HepG2 (cell line): ENCODE results near the gene VAC14. TPM values are rescaled to one million over a fixed set of nuclear protein-coding genes. Genes with fewer than 3 reads are reported as not detected.
A peak's percentile ranks its signal among the peaks of the same experiment; 100 is the strongest.

Experiments
- ATM ChIP-seq: fragments of 450-650 bp; IDR thresholded peaks from 2 replicates; pipeline ENCODE4 v1.7.1; 2017; ENCODE audit warnings: mild to moderate bottlenecking, borderline replicate concordance
- DNMT3B ChIP-seq: conservative IDR thresholded peaks from 2 replicates; pipeline ENCODE4 v1.6.1; 2016; ENCODE audit warnings: missing biosample characterization, control low read depth
- FOXC1 ChIP-seq: sonication (generic); formaldehyde crosslinking; IDR thresholded peaks from 2 replicates; pipeline ENCODE4 v1.8.0; 2022; ENCODE audit warnings: mild to moderate bottlenecking, missing genetic modification reagents, borderline replicate concordance
- KLF6 ChIP-seq: IDR thresholded peaks from 2 replicates; pipeline ENCODE4 v1.8.0; 2016; ENCODE audit warnings: missing biosample characterization, missing genetic modification reagents
- RFX3 ChIP-seq: IDR thresholded peaks from 2 replicates; pipeline ENCODE4 v1.6.1; 2016; ENCODE audit warnings: missing biosample characterization, missing genetic modification reagents
- SALL1 ChIP-seq: sonication (generic); formaldehyde crosslinking; IDR thresholded peaks from 2 replicates; pipeline ENCODE4 v1.8.0; 2022; ENCODE audit warnings: mild to moderate bottlenecking, missing genetic modification reagents
- SYNCRIP ChIP-seq: fragments of 200-400 bp; formaldehyde crosslinking; IDR thresholded peaks from 2 replicates; pipeline ENCODE4 v1.6.1; 2018; ENCODE audit warnings: mild to moderate bottlenecking, low read depth, low read length; ENCODE audit not compliant: insufficient read depth
- U2AF1 ChIP-seq: fragments of 200-400 bp; formaldehyde crosslinking; optimal IDR thresholded peaks from 2 replicates; pipeline ENCODE3; 2017; ENCODE audit warnings: mild to moderate bottlenecking, low read depth, low read length
- YEATS2 ChIP-seq: sonication (generic); formaldehyde crosslinking; IDR thresholded peaks from 2 replicates; pipeline ENCODE4 v1.4.0; 2020; ENCODE audit warnings: missing genetic modification reagents, borderline replicate concordance
- ZNF850 ChIP-seq: sonication (generic); formaldehyde crosslinking; conservative IDR thresholded peaks from 2 replicates; pipeline ENCODE4 v1.9.0; 2021; ENCODE audit warnings: mild to moderate bottlenecking, missing genetic modification reagents
- polyA plus RNA-seq, 8 experiments: library from polyadenylated mRNA; depleted of rRNA in 3 of 8; stranded (reverse) in 7 of 8; unstranded in 1 of 8; fragments of >200 nt; fragmentation: Illumina TruSeq in 4 of 8; extraction: Trizol in 4 of 8; gene quantifications; 2 replicates each; pipeline versions ENCODE4 v1.2.1 to v1.2.3, GENCODE V29; 2011 to 2016; ENCODE audit warnings: low read depth in 4 of 8, missing spikeins in 1 of 8, mixed read lengths in 1 of 8; ENCODE audit not compliant: insufficient read depth in 1 of 8
- total RNA-seq, 5 experiments: library from RNA; depleted of rRNA; stranded (reverse); fragments of >200 nt; fragmentation: Illumina TruSeq; extraction: Trizol; gene quantifications; 2 replicates each; pipeline ENCODE4 v1.2.3, GENCODE V29; 2016; ENCODE audit warnings: low read depth in 1 of 5
- TF ChIP-seq, protein P1 (sequence below): IDR thresholded peaks from 2 replicates; pipeline ENCODE4 v1.4.0; 2020; ENCODE audit warnings: mild to moderate bottlenecking, missing genetic modification reagents
- TF ChIP-seq, protein P2 (sequence below): sonication (generic); formaldehyde crosslinking; IDR thresholded peaks from 2 replicates; pipeline ENCODE4 v1.8.1; 2023; ENCODE audit warnings: mild to moderate bottlenecking, moderate library complexity, missing genetic modification reagents
- TF ChIP-seq, protein P3 (sequence below): sonication (generic); formaldehyde crosslinking; IDR thresholded peaks from 2 replicates; pipeline ENCODE4 v1.5.1; 2020; ENCODE audit warnings: missing genetic modification reagents, mild to moderate bottlenecking, borderline replicate concordance
- TF ChIP-seq, protein P4 (sequence below), 2 experiments: sonication (generic) in 1 of 2; formaldehyde crosslinking in 1 of 2; IDR thresholded peaks; 2 replicates each; pipeline versions ENCODE4 v1.6.1 to v1.9.0; 2014 to 2022; ENCODE audit warnings: antibody characterized with exemption in 1 of 2, borderline replicate concordance in 1 of 2, inconsistent platforms in 1 of 2, low read depth in 1 of 2, missing genetic modification reagents in 1 of 2
- TF ChIP-seq, protein P5 (sequence below): fragments of 450-650 bp; IDR thresholded peaks from 2 replicates; pipeline ENCODE4 v1.6.1; 2017

The VAC14 gene
- total and polyA plus RNA-seq, 2 of the 13 experiments (the other 11 are each of a cell fraction or from before 2014, with no cell fraction given) = 23.5 to 24.6 TPM

DNA sequence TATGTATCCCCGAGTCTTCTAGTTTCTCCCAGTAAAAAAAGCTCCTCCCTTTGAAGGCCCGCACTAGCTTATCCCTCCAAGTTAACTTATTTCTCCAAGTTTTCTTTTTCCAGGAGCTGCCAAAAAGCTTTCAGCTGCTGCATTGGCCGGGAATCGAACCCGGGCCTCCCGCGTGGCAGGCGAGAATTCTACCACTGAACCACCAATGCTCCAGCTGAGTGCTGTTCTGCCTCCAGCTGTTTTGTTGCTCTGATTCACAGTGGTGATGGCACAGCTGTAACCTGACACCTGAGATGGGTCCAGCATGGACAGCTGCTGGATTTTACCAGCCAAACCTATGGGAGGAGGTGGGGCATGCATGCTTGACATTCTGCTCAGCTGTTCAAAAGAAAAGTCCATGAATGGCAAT, 22.1 kb downstream of the VAC14 start (continued):
- no peak; the same call in 1 of the 2 replicates for TF ChIP-seq YEATS2
- TF ChIP-seq SYNCRIP = no peak
- TF ChIP-seq, protein P1, sequence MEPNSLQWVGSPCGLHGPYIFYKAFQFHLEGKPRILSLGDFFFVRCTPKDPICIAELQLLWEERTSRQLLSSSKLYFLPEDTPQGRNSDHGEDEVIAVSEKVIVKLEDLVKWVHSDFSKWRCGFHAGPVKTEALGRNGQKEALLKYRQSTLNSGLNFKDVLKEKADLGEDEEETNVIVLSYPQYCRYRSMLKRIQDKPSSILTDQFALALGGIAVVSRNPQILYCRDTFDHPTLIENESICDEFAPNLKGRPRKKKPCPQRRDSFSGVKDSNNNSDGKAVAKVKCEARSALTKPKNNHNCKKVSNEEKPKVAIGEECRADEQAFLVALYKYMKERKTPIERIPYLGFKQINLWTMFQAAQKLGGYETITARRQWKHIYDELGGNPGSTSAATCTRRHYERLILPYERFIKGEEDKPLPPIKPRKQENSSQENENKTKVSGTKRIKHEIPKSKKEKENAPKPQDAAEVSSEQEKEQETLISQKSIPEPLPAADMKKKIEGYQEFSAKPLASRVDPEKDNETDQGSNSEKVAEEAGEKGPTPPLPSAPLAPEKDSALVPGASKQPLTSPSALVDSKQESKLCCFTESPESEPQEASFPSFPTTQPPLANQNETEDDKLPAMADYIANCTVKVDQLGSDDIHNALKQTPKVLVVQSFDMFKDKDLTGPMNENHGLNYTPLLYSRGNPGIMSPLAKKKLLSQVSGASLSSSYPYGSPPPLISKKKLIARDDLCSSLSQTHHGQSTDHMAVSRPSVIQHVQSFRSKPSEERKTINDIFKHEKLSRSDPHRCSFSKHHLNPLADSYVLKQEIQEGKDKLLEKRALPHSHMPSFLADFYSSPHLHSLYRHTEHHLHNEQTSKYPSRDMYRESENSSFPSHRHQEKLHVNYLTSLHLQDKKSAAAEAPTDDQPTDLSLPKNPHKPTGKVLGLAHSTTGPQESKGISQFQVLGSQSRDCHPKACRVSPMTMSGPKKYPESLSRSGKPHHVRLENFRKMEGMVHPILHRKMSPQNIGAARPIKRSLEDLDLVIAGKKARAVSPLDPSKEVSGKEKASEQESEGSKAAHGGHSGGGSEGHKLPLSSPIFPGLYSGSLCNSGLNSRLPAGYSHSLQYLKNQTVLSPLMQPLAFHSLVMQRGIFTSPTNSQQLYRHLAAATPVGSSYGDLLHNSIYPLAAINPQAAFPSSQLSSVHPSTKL (CRISPR knock-in tag) = peak; percentile 29; the same call in 1 of the 2 replicates
- TF ChIP-seq, protein P2, sequence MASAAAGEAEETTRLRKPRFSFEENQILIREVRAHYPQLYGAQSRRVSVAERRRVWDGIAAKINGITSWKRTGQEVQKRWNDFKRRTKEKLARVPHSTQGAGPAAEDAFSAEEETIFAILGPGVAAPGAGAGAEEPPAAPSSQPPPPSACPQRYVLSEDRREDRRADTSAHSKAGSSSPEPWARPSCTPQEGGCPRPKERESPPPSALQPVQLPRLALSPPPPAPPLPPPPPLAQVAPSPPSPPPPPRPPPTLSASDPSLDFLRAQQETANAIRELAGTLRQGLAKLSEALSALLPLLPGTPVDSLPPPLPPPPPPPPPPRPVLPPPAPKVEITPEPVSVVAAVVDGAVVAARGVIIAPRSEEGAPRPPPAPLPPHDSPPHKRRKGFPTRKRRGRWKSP (CRISPR knock-in tag) = peak; percentile 66; the same call in 1 of the 2 replicates
- no peak for TF ChIP-seq RFX3
- TF ChIP-seq, protein P3, sequence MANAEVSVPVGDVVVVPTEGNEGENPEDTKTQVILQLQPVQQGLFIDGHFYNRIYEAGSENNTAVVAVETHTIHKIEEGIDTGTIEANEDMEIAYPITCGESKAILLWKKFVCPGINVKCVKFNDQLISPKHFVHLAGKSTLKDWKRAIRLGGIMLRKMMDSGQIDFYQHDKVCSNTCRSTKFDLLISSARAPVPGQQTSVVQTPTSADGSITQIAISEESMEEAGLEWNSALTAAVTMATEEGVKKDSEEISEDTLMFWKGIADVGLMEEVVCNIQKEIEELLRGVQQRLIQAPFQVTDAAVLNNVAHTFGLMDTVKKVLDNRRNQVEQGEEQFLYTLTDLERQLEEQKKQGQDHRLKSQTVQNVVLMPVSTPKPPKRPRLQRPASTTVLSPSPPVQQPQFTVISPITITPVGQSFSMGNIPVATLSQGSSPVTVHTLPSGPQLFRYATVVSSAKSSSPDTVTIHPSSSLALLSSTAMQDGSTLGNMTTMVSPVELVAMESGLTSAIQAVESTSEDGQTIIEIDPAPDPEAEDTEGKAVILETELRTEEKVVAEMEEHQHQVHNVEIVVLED (CRISPR knock-in tag) = 0 out of 2 replicates have a peak, but pooled peaks have one; percentile 18
- no peak for TF ChIP-seq ZNF850 (CRISPR knock-in tag)
- 0 out of 2 replicates have a peak, but pooled peaks have one; percentile 18 for TF ChIP-seq KLF6 (CRISPR knock-in tag)
- 0 out of 2 replicates have a peak, but pooled peaks have one; percentile 17 for TF ChIP-seq DNMT3B
- TF ChIP-seq, protein P4, sequence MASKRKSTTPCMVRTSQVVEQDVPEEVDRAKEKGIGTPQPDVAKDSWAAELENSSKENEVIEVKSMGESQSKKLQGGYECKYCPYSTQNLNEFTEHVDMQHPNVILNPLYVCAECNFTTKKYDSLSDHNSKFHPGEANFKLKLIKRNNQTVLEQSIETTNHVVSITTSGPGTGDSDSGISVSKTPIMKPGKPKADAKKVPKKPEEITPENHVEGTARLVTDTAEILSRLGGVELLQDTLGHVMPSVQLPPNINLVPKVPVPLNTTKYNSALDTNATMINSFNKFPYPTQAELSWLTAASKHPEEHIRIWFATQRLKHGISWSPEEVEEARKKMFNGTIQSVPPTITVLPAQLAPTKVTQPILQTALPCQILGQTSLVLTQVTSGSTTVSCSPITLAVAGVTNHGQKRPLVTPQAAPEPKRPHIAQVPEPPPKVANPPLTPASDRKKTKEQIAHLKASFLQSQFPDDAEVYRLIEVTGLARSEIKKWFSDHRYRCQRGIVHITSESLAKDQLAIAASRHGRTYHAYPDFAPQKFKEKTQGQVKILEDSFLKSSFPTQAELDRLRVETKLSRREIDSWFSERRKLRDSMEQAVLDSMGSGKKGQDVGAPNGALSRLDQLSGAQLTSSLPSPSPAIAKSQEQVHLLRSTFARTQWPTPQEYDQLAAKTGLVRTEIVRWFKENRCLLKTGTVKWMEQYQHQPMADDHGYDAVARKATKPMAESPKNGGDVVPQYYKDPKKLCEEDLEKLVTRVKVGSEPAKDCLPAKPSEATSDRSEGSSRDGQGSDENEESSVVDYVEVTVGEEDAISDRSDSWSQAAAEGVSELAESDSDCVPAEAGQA (IDR thresholded peaks at IDR 0.05; ENCODE audit: low read depth) = no peak
- TF ChIP-seq, protein P4 (CRISPR knock-in tag; IDR thresholded peaks at IDR 0.05; ENCODE audit: borderline replicate concordance) = no peak
- TF ChIP-seq SALL1 = peak; percentile 76
- no peak for TF ChIP-seq ATM
- TF ChIP-seq FOXC1 (CRISPR knock-in tag) = no peak
- TF ChIP-seq U2AF1 = no peak
- TF ChIP-seq, protein P5, sequence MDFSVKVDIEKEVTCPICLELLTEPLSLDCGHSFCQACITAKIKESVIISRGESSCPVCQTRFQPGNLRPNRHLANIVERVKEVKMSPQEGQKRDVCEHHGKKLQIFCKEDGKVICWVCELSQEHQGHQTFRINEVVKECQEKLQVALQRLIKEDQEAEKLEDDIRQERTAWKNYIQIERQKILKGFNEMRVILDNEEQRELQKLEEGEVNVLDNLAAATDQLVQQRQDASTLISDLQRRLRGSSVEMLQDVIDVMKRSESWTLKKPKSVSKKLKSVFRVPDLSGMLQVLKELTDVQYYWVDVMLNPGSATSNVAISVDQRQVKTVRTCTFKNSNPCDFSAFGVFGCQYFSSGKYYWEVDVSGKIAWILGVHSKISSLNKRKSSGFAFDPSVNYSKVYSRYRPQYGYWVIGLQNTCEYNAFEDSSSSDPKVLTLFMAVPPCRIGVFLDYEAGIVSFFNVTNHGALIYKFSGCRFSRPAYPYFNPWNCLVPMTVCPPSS = no peak
